ENCODE results near the gene SPATA2L.
"Not testable (repeated sequence)": the region's sequence is repeated elsewhere in the genome, so short reads cannot be mapped to it uniquely, and the experiment has no call there.

SPATA2L gene

DNA sequence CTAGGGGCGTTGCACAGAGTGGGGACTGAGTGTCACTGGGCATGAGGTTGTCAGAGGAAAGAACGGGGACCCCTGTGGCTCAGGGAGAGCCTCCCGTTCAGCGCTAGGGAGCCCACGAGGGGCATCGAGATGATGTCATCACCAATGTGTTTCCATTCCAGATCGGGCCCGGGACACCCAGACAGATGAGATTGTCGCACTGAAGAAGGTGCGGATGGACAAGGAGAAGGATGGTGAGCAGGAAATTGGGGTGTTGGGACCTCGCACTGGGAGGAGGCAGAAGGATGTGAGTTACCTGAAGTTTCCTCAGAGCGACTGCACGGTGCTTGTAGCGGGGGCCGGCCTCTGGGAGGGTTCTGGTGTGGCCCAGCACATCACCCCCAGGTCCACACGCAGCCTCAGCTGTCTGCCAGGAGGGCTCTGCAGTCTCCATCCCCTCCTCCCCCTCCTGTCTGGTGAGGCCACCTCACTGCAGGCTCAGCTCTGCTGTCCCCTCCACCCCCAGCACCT lies 11.1 kb downstream of the SPATA2L start:
- no peak for DNase-seq (ENCODE audit: low spot score)
- TF ChIP-seq, protein P1, sequence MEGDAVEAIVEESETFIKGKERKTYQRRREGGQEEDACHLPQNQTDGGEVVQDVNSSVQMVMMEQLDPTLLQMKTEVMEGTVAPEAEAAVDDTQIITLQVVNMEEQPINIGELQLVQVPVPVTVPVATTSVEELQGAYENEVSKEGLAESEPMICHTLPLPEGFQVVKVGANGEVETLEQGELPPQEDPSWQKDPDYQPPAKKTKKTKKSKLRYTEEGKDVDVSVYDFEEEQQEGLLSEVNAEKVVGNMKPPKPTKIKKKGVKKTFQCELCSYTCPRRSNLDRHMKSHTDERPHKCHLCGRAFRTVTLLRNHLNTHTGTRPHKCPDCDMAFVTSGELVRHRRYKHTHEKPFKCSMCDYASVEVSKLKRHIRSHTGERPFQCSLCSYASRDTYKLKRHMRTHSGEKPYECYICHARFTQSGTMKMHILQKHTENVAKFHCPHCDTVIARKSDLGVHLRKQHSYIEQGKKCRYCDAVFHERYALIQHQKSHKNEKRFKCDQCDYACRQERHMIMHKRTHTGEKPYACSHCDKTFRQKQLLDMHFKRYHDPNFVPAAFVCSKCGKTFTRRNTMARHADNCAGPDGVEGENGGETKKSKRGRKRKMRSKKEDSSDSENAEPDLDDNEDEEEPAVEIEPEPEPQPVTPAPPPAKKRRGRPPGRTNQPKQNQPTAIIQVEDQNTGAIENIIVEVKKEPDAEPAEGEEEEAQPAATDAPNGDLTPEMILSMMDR (IDR thresholded peaks at IDR 0.05; ENCODE audit: extremely low read depth, insufficient read depth, missing control alignments) = no peak
- in situ Hi-C loops (cut with MboI; ENCODE audit: low pct_unique_long_range_greater_than_20kb, low sequenced_read_pairs, unreplicated experiment) = no loop called here

DNA sequence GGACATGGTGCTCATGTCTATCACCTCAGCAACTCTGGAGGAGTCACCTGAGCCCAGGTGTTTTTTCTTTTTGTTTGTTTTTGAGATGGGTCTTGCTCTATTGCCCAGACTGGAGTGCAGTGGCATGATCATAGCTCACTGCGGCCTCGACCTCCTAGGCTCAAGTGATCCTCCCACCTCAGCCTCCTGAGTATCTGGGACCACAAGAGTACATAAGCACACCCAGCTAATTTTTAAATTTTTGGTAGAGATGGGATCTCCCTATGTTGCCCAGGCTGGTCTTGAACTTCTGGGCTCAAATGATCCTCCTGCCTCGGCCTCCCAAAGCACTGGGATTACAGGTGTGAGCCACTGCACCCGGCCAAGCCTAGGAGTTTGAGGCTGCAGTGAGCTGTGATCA lies 11.9 kb downstream of the SPATA2L start:
- in situ Hi-C loops (cut with MboI; ENCODE audit: low pct_unique_long_range_greater_than_20kb, low sequenced_read_pairs, unreplicated experiment); DNase-seq (ENCODE audit: low spot score): not testable (repeated sequence)

DNA sequence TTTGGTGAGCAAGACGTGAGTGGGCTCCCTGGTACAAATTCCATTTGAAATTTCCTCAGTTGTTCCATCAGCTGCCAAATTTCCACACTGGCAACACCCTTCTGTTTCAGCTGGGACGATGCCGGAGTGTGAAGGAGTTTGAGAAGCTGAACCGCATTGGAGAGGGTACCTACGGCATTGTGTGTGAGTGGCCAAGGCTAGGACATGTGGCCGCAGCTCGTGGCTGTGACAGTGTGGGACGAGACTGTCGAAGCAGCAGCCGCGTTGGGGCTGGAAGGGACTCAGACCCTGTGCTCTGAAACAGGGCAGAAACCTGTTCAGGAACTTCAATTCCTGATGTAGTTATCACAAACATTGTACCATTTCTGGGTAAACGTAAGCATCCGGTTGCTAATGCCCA lies 12.4 kb downstream of the SPATA2L start:
- no peak for DNase-seq (ENCODE audit: low spot score)
- TF ChIP-seq, protein P1 (IDR thresholded peaks at IDR 0.05; ENCODE audit: extremely low read depth, insufficient read depth, missing control alignments) = no peak
- in situ Hi-C loops (cut with MboI; ENCODE audit: low pct_unique_long_range_greater_than_20kb, low sequenced_read_pairs, unreplicated experiment) = no loop called here

DNA sequence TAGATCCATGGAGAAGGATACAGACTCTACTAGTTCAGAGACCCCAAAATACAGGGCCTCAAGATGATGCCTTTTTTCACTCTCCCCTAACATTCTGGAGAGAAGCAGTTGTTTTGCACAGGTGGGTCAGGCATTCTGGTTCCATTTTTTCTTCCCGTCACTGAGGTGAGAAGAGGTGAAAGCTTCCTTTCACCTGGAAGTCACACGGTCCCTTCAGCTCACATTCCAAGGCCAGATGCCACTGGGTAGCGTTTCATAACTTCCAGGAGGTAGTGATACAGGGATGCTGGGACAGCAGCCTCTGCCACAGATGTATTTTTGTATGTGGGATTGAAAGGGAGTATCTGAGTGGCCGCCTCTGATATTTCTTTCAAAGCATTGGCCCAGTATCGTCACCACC lies 13.1 kb downstream of the SPATA2L start:
- TF ChIP-seq, protein P1 (IDR thresholded peaks at IDR 0.05; ENCODE audit: extremely low read depth, insufficient read depth, missing control alignments) = no peak
- no peak for DNase-seq (ENCODE audit: low spot score)
- in situ Hi-C loops (cut with MboI; ENCODE audit: low pct_unique_long_range_greater_than_20kb, low sequenced_read_pairs, unreplicated experiment) = no loop called here

DNA sequence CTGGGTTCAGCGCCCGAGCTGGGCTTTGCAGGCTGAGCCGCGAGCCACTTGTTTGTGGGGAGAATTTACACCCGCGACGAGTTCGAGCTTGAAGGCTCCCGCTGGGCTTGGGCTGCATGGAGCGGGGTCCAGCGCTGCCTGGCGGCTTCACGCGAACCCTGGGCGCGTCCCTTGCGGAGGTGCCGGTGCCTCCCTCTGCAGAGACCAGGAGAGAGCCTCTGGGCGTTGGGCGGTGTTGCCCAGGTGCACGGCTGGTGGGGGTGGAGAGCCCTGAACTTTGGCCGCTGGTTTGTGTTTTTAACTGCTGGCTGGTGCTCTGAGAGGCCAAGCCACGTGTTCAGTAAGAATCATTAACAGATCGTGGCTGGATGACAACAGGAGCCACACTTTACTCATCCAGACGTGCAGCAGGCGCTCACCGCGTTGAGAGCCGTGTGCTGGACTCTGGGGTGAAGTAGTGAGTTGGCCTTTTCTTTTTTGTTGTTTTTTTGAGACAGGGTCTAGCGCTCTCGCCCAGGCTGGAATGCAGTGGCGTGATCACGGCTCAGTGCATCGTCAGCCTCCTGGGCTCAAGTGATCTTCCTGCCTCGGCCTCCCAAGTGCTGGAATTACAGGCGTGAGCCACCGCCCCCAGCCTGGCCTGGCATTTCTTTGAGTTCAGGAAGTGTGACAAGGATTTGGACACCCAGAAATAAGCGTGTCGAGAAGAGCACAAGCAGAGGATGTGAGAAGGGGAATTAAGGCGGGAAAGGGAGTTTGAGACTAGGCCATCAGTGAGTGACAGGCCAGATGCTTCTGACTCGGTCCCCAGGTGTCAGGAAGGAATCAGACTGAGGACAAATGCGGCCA lies 14.2 kb downstream of the SPATA2L start:
- TF ChIP-seq, protein P1 (IDR thresholded peaks at IDR 0.05; ENCODE audit: extremely low read depth, insufficient read depth, missing control alignments) = no peak
- peak; percentile 70 for DNase-seq (ENCODE audit: low spot score)
- in situ Hi-C loops (cut with MboI; ENCODE audit: low pct_unique_long_range_greater_than_20kb, low sequenced_read_pairs, unreplicated experiment) = no loop called here

DNA sequence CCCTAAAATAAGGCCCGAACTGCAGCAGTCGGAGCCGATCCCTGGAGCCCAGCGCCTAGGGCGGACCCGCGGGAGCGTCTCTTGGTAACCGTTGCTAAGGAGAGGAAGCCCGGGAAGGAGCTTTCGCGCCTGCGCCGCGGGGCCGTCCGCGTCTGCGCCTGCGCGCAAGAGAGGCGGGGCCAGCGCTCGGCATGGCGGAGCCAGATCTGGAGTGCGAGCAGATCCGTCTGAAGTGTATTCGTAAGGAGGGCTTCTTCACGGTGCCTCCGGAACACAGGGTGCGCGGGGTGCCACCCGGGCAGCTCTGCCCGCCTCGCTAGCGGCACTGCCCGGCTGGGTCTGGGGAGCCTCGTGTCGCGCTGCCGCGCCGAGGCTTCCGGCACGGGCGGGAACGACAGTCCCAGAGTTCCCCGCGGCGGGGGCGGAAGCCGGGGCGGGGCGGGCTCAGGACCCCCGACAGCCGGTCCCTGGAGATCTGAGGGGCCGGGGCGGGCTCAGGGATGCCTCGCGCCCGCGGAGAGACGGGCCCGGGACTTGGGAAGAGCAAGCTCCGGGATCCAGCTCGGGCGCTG lies 14.9 kb downstream of the SPATA2L start, which contains the start of gene CDK10:
Gene CDK10 (plus strand): TSS at position 170 of the 572 bp plus-strand sequence. CDS start 22 bp downstream, at position 192.
- DNase-seq (ENCODE audit: low spot score) = peak; percentile 97
- in situ Hi-C loops (cut with MboI; ENCODE audit: low pct_unique_long_range_greater_than_20kb, low sequenced_read_pairs, unreplicated experiment) = no loop called here
- TF ChIP-seq, protein P1 (IDR thresholded peaks at IDR 0.05; ENCODE audit: extremely low read depth, insufficient read depth, missing control alignments) = no peak

DNA sequence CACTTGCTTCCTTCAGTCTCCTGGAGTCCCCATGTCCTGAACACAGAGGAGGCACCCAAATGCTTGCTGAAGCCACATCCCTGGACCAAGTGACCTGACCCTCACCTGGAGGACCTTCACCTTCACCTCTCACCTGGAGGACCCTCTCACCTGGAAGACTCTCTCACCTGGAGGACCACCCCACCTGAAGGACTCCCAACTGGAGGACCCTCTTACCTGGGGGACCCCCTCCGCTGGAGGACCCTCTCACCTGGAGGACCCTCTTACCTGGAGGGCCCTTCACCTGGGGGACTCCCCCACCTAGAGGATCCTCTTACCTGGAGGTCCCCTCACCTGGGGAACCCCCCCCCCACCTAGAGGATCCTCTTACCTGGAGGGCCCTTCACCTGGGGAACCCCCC lies 15.6 kb downstream of the SPATA2L start:
- in situ Hi-C loops (cut with MboI; ENCODE audit: low pct_unique_long_range_greater_than_20kb, low sequenced_read_pairs, unreplicated experiment) = no loop called here
- TF ChIP-seq, protein P1 (IDR thresholded peaks at IDR 0.05; ENCODE audit: extremely low read depth, insufficient read depth, missing control alignments) = no peak
- DNase-seq (ENCODE audit: low spot score) = no peak
